K562 (cell line): ENCODE measurements around the gene PLA2G3. TPM values are rescaled to one million over a fixed set of nuclear protein-coding genes. Genes with fewer than 3 reads are reported as not detected.

ENCODE experiments used
- ARID1B ChIP-seq: fragments of 450-650 bp; IDR thresholded peaks from 2 replicates; pipeline ENCODE4 v1.6.1; 2016; ENCODE audit warnings: antibody characterized with exemption, mild to moderate bottlenecking, inconsistent platforms
- ARID2 ChIP-seq: fragments of 450-650 bp; IDR thresholded peaks from 2 replicates; pipeline ENCODE4 v1.6.1; 2017; ENCODE audit warnings: antibody characterized with exemption, mild to moderate bottlenecking
- ARNT ChIP-seq, 2 experiments: fragments of 450-650 bp; IDR thresholded peaks; 2 replicates each; pipeline ENCODE4 v1.6.1; 2016; ENCODE audit warnings: mild to moderate bottlenecking in 1 of 2
- CHD1 ChIP-seq: fragments of 200-600 bp; sonication (generic); IDR thresholded peaks from one replicate; pipeline ENCODE4 v1.6.1; 2012; ENCODE audit warnings: mild to moderate bottlenecking, moderate library complexity, low read length, inconsistent platforms
- DNMT1 ChIP-seq: fragments of 450-650 bp; IDR thresholded peaks from 2 replicates; pipeline ENCODE4 v1.6.1; 2016; ENCODE audit warnings: antibody characterized with exemption, mild to moderate bottlenecking
- FUS ChIP-seq: fragments of 200-400 bp; formaldehyde crosslinking; optimal IDR thresholded peaks from 2 replicates; pipeline ENCODE3; 2017; ENCODE audit warnings: low read depth, low read length
- NCOR1 ChIP-seq: fragments of 450-650 bp; IDR thresholded peaks from 2 replicates; pipeline ENCODE4 v1.6.1; 2016; ENCODE audit warnings: mild to moderate bottlenecking, moderate library complexity
- NFE2L1 ChIP-seq: fragments of 450-650 bp; IDR thresholded peaks from 2 replicates; pipeline ENCODE4 v1.6.1; 2016; ENCODE audit warnings: missing genetic modification characterization, low read depth, mild to moderate bottlenecking, missing compliant biosample characterization, moderate library complexity, borderline replicate concordance
- NONO ChIP-seq, 2 experiments: fragments of 200-400 bp in 1 of 2; fragments of 450-650 bp in 1 of 2; formaldehyde crosslinking in 1 of 2; IDR thresholded peaks; 2 replicates each; pipeline ENCODE4 v1.6.1; 2017; ENCODE audit warnings: low read depth in 2 of 2, mild to moderate bottlenecking in 2 of 2, moderate library complexity in 2 of 2, low read length in 1 of 2
- NR2C2 ChIP-seq, 2 experiments: fragments of 200-800 bp in 1 of 2; sonication (Bioruptor generic) in 1 of 2; sonication (generic) in 1 of 2; formaldehyde crosslinking in 1 of 2; IDR thresholded peaks; 2 replicates each; pipeline versions ENCODE4 v1.6.1 to v1.8.0; 2016 to 2022; ENCODE audit warnings: mild to moderate bottlenecking in 1 of 2, missing compliant biosample characterization in 1 of 2, missing genetic modification characterization in 1 of 2, missing genetic modification reagents in 1 of 2
- NR2F6 ChIP-seq: fragments of 450-650 bp; formaldehyde crosslinking; IDR thresholded peaks from 2 replicates; pipeline ENCODE4 v1.4.0; 2020; ENCODE audit warnings: mild to moderate bottlenecking
- PTRF ChIP-seq: fragments of 450-650 bp; IDR thresholded peaks from 2 replicates; pipeline ENCODE4 v1.6.1; 2016; ENCODE audit warnings: mild to moderate bottlenecking, missing genetic modification characterization, missing compliant biosample characterization
- SMARCB1 ChIP-seq: IDR thresholded peaks from 2 replicates; pipeline ENCODE4 v1.6.1; 2011; ENCODE audit warnings: improper control_type of control experiment, low read depth; ENCODE audit not compliant: insufficient read length
- SPI1 ChIP-seq: IDR thresholded peaks from 2 replicates; pipeline ENCODE4 v1.6.1; 2011; ENCODE audit warnings: low read depth, low read length, control low read depth, borderline replicate concordance
- STAT5A ChIP-seq: IDR thresholded peaks from 2 replicates; pipeline ENCODE4 v1.6.1; 2012; ENCODE audit warnings: low read length, inconsistent platforms, borderline replicate concordance
- TEAD4 ChIP-seq, 2 experiments: sonication (generic) in 1 of 2; formaldehyde crosslinking in 1 of 2; IDR thresholded peaks; 2 replicates each; pipeline versions ENCODE4 v1.6.1 to v1.8.0; 2012 to 2022; ENCODE audit warnings: borderline replicate concordance in 1 of 2, inconsistent platforms in 1 of 2, low read length in 1 of 2, mild to moderate bottlenecking in 1 of 2, missing genetic modification reagents in 1 of 2
- WHSC1 ChIP-seq: IDR thresholded peaks from one replicate; pipeline ENCODE4 v1.6.1; 2012; ENCODE audit warnings: low read length, control low read depth, inconsistent platforms
- ZC3H11A ChIP-seq: IDR thresholded peaks from 2 replicates; pipeline ENCODE4 v1.6.1; 2012; ENCODE audit warnings: low read depth, low read length, improper control_type of control experiment
- ZFP36 ChIP-seq: fragments of 150-350 bp; IDR thresholded peaks from 2 replicates; pipeline ENCODE4 v1.6.1; 2018; ENCODE audit warnings: low read length, low read depth; ENCODE audit not compliant: partially characterized antibody
- ZFX ChIP-seq: sonication (generic); formaldehyde crosslinking; IDR thresholded peaks from 2 replicates; pipeline ENCODE4 v1.8.0; 2022; ENCODE audit warnings: mild to moderate bottlenecking, missing genetic modification reagents, moderate library complexity
- ZSCAN29 ChIP-seq: fragments of 450-650 bp; IDR thresholded peaks from 2 replicates; pipeline ENCODE4 v1.6.1; 2017
- polyA plus RNA-seq, 8 experiments: library from polyadenylated mRNA; depleted of rRNA in 4 of 8; stranded (reverse) in 5 of 8; unstranded in 3 of 8; fragments of >200 nt; fragmentation: Nextera tagmentation in 2 of 8; fragmentation: Illumina TruSeq in 1 of 8; extraction: Ambion mirVana in 2 of 8; extraction: Trizol in 1 of 8; gene quantifications; 2 replicates each; pipeline versions ENCODE4 v1.2.1 to v1.2.3, GENCODE V29; 2011 to 2014; ENCODE audit warnings: inconsistent platforms in 1 of 8, missing spikeins in 1 of 8
- total RNA-seq, 7 experiments: library from RNA; depleted of rRNA in 6 of 7; stranded (reverse); fragments of >200 nt in 6 of 7; fragmentation: Illumina TruSeq in 2 of 7; extraction: Trizol in 2 of 7; gene quantifications; 2 replicates each; pipeline versions ENCODE4 v1.2.1 to v1.2.3, GENCODE V29; 2011 to 2021; ENCODE audit warnings: low replicate concordance in 1 of 7
- TF ChIP-seq, protein P1 (sequence below): fragments of 250-450 bp; sonication (Bioruptor Pico); IDR thresholded peaks from 2 replicates; pipeline ENCODE4 v1.5.0; 2020; ENCODE audit warnings: mild to moderate bottlenecking, borderline replicate concordance
- TF ChIP-seq, protein P2 (sequence below): fragments of 450-650 bp; formaldehyde crosslinking; IDR thresholded peaks from 2 replicates; pipeline ENCODE4 v1.4.0; 2020; ENCODE audit warnings: mild to moderate bottlenecking, moderate library complexity
- TF ChIP-seq, protein P3 (sequence below): sonication (generic); formaldehyde crosslinking; IDR thresholded peaks from 2 replicates; pipeline ENCODE4 v1.8.0; 2022; ENCODE audit warnings: mild to moderate bottlenecking, missing genetic modification reagents, borderline replicate concordance

PLA2G3 gene
- total and polyA plus RNA-seq, 9 of the 15 experiments (the other 6 are each of a cell fraction or from before 2014, with no cell fraction given): 0.18 to 1.4 (median 0.64) TPM

GRCh38 chr22:31084811-31085492, 55.4 kb downstream of the PLA2G3 start (continued):
- TF ChIP-seq ZC3H11A (no peak), SMARCB1 (no peak), ZFX (CRISPR knock-in tag) (peak; percentile 85), ARNT (IDR thresholded peaks at IDR 0.05) (no peak), WHSC1 (no peak), TEAD4 (IDR thresholded peaks at IDR 0.05; ENCODE audit: low read length) (no peak), TEAD4 (CRISPR knock-in tag; IDR thresholded peaks at IDR 0.05; ENCODE audit: borderline replicate concordance) (no peak), NR2C2 (CRISPR knock-in tag; IDR thresholded peaks at IDR 0.05) (0 out of 2 replicates have a peak, but pooled peaks have one; percentile 47), NR2C2 (tag; IDR thresholded peaks at IDR 0.05) (no peak), CHD1 (peak; percentile 53), ARID2 (no peak), DNMT1 (no peak), NFE2L1 (no peak), NCOR1 (no peak), NONO (IDR thresholded peaks at IDR 0.05; ENCODE audit: low read depth in 2 of 2, low read length in 1 of 2) (peak; percentile 19 to 68; a peak in 1 of 4 replicates), ZFP36 (peak; percentile 25), SPI1 (no peak), PTRF (tag) (no peak), ZSCAN29 (no peak), STAT5A (no peak), ARID1B (0 out of 2 replicates have a peak, but pooled peaks have one; percentile 24), NR2F6 (no peak), FUS (no peak)
- TF ChIP-seq, protein P1, sequence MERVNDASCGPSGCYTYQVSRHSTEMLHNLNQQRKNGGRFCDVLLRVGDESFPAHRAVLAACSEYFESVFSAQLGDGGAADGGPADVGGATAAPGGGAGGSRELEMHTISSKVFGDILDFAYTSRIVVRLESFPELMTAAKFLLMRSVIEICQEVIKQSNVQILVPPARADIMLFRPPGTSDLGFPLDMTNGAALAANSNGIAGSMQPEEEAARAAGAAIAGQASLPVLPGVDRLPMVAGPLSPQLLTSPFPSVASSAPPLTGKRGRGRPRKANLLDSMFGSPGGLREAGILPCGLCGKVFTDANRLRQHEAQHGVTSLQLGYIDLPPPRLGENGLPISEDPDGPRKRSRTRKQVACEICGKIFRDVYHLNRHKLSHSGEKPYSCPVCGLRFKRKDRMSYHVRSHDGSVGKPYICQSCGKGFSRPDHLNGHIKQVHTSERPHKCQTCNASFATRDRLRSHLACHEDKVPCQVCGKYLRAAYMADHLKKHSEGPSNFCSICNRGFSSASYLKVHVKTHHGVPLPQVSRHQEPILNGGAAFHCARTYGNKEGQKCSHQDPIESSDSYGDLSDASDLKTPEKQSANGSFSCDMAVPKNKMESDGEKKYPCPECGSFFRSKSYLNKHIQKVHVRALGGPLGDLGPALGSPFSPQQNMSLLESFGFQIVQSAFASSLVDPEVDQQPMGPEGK (CRISPR knock-in tag): no peak
- TF ChIP-seq, protein P2, sequence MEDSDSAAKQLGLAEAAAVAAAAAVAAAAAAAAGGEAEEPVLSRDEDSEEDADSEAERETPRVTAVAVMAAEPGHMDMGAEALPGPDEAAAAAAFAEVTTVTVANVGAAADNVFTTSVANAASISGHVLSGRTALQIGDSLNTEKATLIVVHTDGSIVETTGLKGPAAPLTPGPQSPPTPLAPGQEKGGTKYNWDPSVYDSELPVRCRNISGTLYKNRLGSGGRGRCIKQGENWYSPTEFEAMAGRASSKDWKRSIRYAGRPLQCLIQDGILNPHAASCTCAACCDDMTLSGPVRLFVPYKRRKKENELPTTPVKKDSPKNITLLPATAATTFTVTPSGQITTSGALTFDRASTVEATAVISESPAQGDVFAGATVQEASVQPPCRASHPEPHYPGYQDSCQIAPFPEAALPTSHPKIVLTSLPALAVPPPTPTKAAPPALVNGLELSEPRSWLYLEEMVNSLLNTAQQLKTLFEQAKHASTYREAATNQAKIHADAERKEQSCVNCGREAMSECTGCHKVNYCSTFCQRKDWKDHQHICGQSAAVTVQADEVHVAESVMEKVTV: peak; percentile 62; the same call in 1 of the 2 replicates
- TF ChIP-seq, protein P3, sequence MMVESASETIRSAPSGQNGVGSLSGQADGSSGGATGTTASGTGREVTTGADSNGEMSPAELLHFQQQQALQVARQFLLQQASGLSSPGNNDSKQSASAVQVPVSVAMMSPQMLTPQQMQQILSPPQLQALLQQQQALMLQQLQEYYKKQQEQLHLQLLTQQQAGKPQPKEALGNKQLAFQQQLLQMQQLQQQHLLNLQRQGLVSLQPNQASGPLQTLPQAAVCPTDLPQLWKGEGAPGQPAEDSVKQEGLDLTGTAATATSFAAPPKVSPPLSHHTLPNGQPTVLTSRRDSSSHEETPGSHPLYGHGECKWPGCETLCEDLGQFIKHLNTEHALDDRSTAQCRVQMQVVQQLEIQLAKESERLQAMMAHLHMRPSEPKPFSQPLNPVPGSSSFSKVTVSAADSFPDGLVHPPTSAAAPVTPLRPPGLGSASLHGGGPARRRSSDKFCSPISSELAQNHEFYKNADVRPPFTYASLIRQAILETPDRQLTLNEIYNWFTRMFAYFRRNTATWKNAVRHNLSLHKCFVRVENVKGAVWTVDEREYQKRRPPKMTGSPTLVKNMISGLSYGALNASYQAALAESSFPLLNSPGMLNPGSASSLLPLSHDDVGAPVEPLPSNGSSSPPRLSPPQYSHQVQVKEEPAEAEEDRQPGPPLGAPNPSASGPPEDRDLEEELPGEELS (CRISPR knock-in tag): no peak
